Neural cell (in vitro differentiated cells): ENCODE measurements around the gene CYP27A1.

Experiments used
- CTCF ChIP-seq: fragments of 450-650 bp; IDR thresholded peaks from 2 replicates; pipeline ENCODE4 v1.5.1; 2014; ENCODE audit warnings: antibody characterized with exemption, mild to moderate bottlenecking, moderate library complexity; ENCODE audit not compliant: poor library complexity, severe bottlenecking
- EP300 ChIP-seq: fragments of 450-650 bp; conservative IDR thresholded peaks from 2 replicates; pipeline ENCODE4 v1.6.1; 2014; ENCODE audit warnings: antibody characterized with exemption, mild to moderate bottlenecking, moderate library complexity; ENCODE audit not compliant: poor library complexity, severe bottlenecking
- EZH2 ChIP-seq: fragments of 200-600, 300-800 bp; shearing (Covaris generic), sonication (generic); IDR thresholded peaks from 2 replicates; pipeline ENCODE4 v1.6.1; 2014; ENCODE audit warnings: antibody characterized with exemption, low read length, borderline replicate concordance, mild to moderate bottlenecking; ENCODE audit not compliant: insufficient read depth, poor library complexity, severe bottlenecking
- MXI1 ChIP-seq: fragments of 450-650 bp; conservative IDR thresholded peaks from 2 replicates; pipeline ENCODE4 v1.6.1; 2014; ENCODE audit warnings: antibody characterized with exemption, mild to moderate bottlenecking; ENCODE audit not compliant: poor library complexity, severe bottlenecking
- POLR2AphosphoS5 ChIP-seq: IDR thresholded peaks from 2 replicates; pipeline ENCODE4 v1.6.1; 2012

- TF ChIP-seq EZH2 (no peak), POLR2AphosphoS5 (no peak), CTCF (no peak), MXI1 (no peak), EP300 (no peak)
Measured at GRCh38 chr2:218798767-218799504, 17.0 kb downstream of the CYP27A1 start.
